ENCODE results near the gene FBXL13.
"Not testable (repeated sequence)": the region's sequence is repeated elsewhere in the genome, so short reads cannot be mapped to it uniquely, and the experiment has no call there.

The FBXL13 gene

DNA sequence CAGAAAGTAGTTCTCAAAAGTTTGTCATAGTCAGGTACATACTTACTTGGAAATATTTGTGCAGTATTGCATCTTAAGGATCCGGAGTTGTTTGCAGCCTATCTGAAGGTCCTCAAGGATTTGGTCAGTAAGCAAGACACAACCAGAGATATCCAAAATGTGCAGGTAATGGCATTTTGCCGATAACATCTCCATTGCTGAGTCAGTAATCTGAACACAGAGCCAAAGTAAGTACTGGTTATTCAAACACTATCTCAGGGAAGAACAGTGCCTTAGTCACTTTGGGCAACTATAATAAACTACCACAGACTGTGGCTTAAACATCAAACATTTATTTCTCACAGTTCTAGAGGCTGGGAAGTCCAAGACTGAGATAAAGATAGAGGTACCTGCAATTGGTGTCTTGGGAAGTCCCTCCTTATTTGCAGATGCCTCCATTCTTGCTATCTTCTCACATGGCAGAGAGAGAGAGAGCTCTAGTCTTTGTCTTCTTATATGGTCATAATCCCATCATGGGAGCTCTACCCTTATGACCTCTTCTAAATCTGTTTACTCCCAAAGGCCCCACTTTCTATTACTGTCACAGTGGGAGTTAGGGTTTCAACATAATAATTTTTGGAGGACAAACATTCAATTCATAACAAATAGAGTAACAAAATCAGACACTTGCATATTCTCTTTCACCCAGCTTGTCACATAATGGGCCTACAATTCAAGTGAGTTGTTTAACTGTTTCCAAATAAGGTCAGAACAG lies 252.4 kb downstream of the FBXL13 start:
- no peaks in the 10 kb centered on the region for H3K27me3 ChIP-seq (ENCODE audit: control insufficient read depth in 1 of 2, insufficient read depth in 2 of 2, low read length in 2 of 2)
- H3K27ac ChIP-seq (ENCODE audit: low read depth, low read length): no peak overlapping the region
- H3K4me1 ChIP-seq (ENCODE audit: insufficient read depth, low read length): no peaks in the 10 kb centered on the region
- H3K9ac ChIP-seq (ENCODE audit: low read length): no peak overlapping the region
- H3K9me3 ChIP-seq (ENCODE audit: low read length): no peaks in the 10 kb centered on the region
- no peak overlapping the region for H3K4me3 ChIP-seq (ENCODE audit: low read depth in 1 of 2, low read length in 2 of 2)
- H3K36me3 ChIP-seq (ENCODE audit: insufficient read depth, low read length): peaks cover 7% of the 10 kb centered on the region

- H3K36me3 ChIP-seq (ENCODE audit: insufficient read depth, low read length): peaks cover 7% of the 10 kb centered on the region
Observed at GRCh38 chr7:102819151-102819550, 255.4 kb downstream of the FBXL13 start.

DNA sequence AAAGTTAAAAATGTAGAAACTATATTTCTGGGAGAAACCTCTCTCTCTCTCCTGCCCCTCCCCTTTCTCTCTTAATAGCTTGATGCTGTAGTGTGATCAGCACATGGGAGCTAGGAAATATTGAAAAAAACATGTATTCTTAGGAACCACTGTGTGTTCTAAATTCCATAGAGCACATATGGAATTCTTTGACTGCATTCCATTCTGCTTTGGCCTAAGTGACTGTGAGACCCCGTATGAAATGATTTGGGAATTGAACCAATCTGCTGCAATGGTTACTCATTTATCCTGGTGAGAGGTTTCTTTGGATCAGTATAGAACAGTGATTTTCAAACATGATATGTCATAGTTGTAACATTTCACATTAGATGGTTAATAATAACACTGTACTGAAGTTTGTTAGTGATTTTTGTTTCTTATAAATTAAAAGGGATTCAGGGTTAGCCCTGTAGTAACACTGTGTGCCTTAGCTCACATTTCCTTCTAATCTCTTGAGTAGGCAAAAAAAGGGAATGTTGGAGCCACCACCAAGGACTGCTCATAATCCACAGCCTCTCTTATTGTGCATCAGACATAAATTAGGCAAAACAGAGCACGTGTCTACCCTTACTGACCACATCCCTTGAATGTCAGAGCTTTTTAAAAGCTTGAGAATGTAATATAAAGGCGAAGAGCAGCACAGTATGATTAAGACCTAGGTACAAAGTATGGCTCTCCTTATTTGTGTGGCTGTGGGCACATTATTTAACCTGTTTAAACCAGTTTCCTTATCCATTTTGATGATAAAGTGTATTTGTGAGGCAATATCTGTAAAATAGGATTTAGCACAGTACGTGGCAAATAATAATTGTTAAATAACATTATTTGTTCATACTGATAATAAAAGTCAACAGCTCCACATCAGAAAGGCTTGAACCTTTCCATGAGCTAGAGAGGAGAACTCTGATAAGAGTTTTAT lies 256.7 kb downstream of the FBXL13 start:
- no peak overlapping the region for H3K27ac ChIP-seq (ENCODE audit: low read depth, low read length)
- no peaks in the 10 kb centered on the region for H3K9me3 ChIP-seq (ENCODE audit: low read length)
- H3K4me1 ChIP-seq (ENCODE audit: insufficient read depth, low read length): no peaks in the 10 kb centered on the region
- no peak overlapping the region for H3K4me3 ChIP-seq (ENCODE audit: low read depth in 1 of 2, low read length in 2 of 2)
- no peak overlapping the region for H3K9ac ChIP-seq (ENCODE audit: low read length)
- no peaks in the 10 kb centered on the region for H3K27me3 ChIP-seq (ENCODE audit: control insufficient read depth in 1 of 2, insufficient read depth in 2 of 2, low read length in 2 of 2)
- peaks cover 7% of the 10 kb centered on the region for H3K36me3 ChIP-seq (ENCODE audit: insufficient read depth, low read length)

More at GRCh38 chr7:102819151-102819550, 255.4 kb downstream of the FBXL13 start:
- Histone ChIP-seq H3K27ac (ENCODE audit: low read depth, low read length) (no peak overlapping the region), H3K9ac (ENCODE audit: low read length) (no peak overlapping the region), H3K4me3 (ENCODE audit: low read depth in 1 of 2, low read length in 2 of 2) (no peak overlapping the region), H3K4me1 (ENCODE audit: insufficient read depth, low read length) (no peaks in the 10 kb centered on the region), H3K27me3 (ENCODE audit: control insufficient read depth in 1 of 2, insufficient read depth in 2 of 2, low read length in 2 of 2) (no peaks in the 10 kb centered on the region), H3K9me3 (ENCODE audit: low read length) (no peaks in the 10 kb centered on the region)

GRCh38 chr7:102814025-102814471 lies 260.5 kb downstream of the FBXL13 start:
- no peak overlapping the region for H3K9ac ChIP-seq (ENCODE audit: low read length)
- H3K9me3 ChIP-seq (ENCODE audit: low read length): no peaks in the 10 kb centered on the region
- no peak overlapping the region for H3K27ac ChIP-seq (ENCODE audit: low read depth, low read length)
- H3K36me3 ChIP-seq (ENCODE audit: insufficient read depth, low read length): no peaks in the 10 kb centered on the region
- H3K4me1 ChIP-seq (ENCODE audit: insufficient read depth, low read length): peaks cover 10% of the 10 kb centered on the region
- no peaks in the 10 kb centered on the region for H3K27me3 ChIP-seq (ENCODE audit: control insufficient read depth in 1 of 2, insufficient read depth in 2 of 2, low read length in 2 of 2)
- H3K4me3 ChIP-seq (ENCODE audit: low read depth in 1 of 2, low read length in 2 of 2): no peak overlapping the region

DNA sequence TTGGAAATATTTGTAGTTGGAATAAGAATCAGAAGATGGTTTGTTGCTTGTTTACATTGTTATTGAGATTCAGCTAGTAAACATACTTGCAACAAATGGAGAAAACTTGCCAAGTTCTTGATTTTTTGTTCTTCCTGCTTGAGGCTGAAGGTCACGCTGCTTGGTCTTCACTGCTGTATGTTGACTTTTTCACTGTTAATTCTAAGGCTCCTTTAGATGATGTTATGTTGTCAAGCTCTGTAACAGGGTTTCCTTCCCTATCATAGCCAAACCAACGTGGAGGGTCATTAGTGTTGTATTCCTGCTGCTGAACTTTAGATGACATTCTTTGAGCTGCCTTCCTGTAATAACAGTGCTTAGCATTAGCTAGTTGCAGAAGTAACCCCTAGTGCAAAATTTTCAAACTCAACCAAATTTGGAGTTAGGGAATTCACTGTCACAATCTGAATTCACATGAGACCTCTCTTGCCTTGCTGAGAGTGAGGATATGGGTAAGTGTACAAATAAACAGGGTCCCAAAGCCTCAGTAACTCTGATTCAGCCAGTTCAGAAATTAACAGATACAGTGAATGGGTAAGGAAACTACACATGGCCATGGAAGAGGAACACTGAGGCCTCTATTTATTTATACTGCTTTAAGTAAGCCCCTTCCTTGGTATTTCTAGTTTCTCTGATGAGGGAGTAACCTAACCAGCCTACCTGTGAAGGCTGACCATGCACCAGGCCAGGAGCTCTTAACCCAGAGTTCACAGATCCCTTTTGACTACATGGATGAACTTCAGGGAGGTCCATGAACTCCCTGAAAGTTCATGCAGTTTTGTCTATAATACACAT lies 261.2 kb downstream of the FBXL13 start:
- Histone ChIP-seq H3K4me1 (ENCODE audit: insufficient read depth, low read length) (peaks cover 10% of the 10 kb centered on the region), H3K9ac (ENCODE audit: low read length) (no peak overlapping the region), H3K36me3 (ENCODE audit: insufficient read depth, low read length) (no peaks in the 10 kb centered on the region), H3K27ac (ENCODE audit: low read depth, low read length) (no peak overlapping the region), H3K27me3 (ENCODE audit: control insufficient read depth in 1 of 2, insufficient read depth in 2 of 2, low read length in 2 of 2) (no peaks in the 10 kb centered on the region), H3K9me3 (ENCODE audit: low read length) (no peaks in the 10 kb centered on the region), H3K4me3 (ENCODE audit: low read depth in 1 of 2, low read length in 2 of 2) (no peak overlapping the region)

DNA sequence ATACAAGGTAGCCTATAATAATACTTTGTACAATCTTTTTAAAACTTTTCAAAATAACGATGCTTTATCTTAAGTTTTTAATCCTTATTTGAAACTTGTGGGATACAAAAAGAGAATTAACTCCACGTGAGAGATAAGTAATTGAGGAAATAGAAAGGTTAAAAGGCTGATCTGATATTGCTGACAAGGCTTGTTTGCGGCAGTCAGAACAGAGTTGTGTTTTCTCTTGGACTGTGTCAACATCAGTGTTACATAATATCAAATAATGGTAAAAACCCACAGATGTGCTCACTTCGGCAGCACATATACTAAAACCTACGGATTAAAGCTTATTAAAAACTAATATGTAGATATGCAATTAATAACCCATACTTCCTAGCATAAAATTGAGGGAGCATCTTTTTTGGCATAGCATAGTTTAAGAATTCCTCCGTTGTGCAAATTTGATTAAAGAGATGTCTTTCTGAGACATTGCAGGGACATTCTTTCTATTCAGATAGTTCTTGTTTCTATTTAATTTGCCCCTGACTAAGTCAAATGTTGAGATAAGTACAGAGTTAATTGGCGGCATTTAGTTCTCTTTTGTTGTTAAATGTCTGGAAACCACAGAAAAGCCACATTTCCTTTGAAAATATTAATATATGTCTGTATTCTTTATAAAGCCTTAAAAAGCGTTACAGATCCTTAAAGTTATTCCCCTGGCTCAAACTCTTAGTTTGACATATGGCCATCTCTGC lies 262.5 kb downstream of the FBXL13 start:
- Histone ChIP-seq H3K27me3 (ENCODE audit: control insufficient read depth in 1 of 2, insufficient read depth in 2 of 2, low read length in 2 of 2) (no peaks in the 10 kb centered on the region), H3K27ac (ENCODE audit: low read depth, low read length) (no peak overlapping the region), H3K36me3 (ENCODE audit: insufficient read depth, low read length) (no peaks in the 10 kb centered on the region), H3K4me1 (ENCODE audit: insufficient read depth, low read length) (peaks cover 10% of the 10 kb centered on the region), H3K9ac (ENCODE audit: low read length) (no peak overlapping the region), H3K4me3 (ENCODE audit: low read depth in 1 of 2, low read length in 2 of 2) (no peak overlapping the region), H3K9me3 (ENCODE audit: low read length) (no peaks in the 10 kb centered on the region)

DNA sequence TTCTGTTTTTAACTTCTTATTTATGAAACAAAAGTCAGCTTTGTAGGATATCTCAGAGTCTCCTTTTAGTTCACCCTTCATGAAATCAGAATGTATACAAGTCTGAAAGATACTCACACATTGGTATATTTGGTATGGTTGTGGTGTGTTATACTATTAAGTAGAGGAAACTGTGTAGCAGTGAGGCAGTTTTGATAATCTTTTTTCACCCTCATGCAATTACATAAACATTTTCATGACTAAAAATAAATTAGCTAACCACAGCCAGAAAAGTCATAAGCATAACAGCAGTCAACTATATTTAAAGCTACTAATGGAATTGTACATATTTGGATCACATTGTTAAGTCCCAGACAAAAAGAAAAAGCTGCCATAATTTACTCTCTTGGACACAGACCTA lies 263.7 kb downstream of the FBXL13 start:
- Histone ChIP-seq H3K27ac (ENCODE audit: low read depth, low read length) (no peak overlapping the region), H3K9ac (ENCODE audit: low read length) (no peak overlapping the region), H3K9me3 (ENCODE audit: low read length) (no peaks in the 10 kb centered on the region), H3K4me3 (ENCODE audit: low read depth in 1 of 2, low read length in 2 of 2) (no peak overlapping the region), H3K27me3 (ENCODE audit: control insufficient read depth in 1 of 2, insufficient read depth in 2 of 2, low read length in 2 of 2) (no peaks in the 10 kb centered on the region), H3K36me3 (ENCODE audit: insufficient read depth, low read length) (no peaks in the 10 kb centered on the region), H3K4me1 (ENCODE audit: insufficient read depth, low read length) (peaks cover 10% of the 10 kb centered on the region)

GRCh38 chr7:102806613-102807012 lies 268.0 kb downstream of the FBXL13 start:
- Histone ChIP-seq H3K4me1 (ENCODE audit: insufficient read depth, low read length) (peaks cover 10% of the 10 kb centered on the region), H3K36me3 (ENCODE audit: insufficient read depth, low read length) (no peaks in the 10 kb centered on the region), H3K9me3 (ENCODE audit: low read length) (no peaks in the 10 kb centered on the region), H3K27me3 (ENCODE audit: control insufficient read depth in 1 of 2, insufficient read depth in 2 of 2, low read length in 2 of 2) (no peaks in the 10 kb centered on the region), H3K27ac (ENCODE audit: low read depth, low read length) (no peak overlapping the region), H3K9ac (ENCODE audit: low read length) (no peak overlapping the region), H3K4me3 (ENCODE audit: low read depth in 1 of 2, low read length in 2 of 2) (no peak overlapping the region)

GRCh38 chr7:102795987-102796595 lies 278.5 kb downstream of the FBXL13 start:
- H3K4me3 ChIP-seq (ENCODE audit: low read depth in 1 of 2, low read length in 2 of 2); H3K9ac ChIP-seq (ENCODE audit: low read length); H3K27me3 ChIP-seq (ENCODE audit: control insufficient read depth in 1 of 2, insufficient read depth in 2 of 2, low read length in 2 of 2); H3K27ac ChIP-seq (ENCODE audit: low read depth, low read length); H3K4me1 ChIP-seq (ENCODE audit: insufficient read depth, low read length); H3K9me3 ChIP-seq (ENCODE audit: low read length); H3K36me3 ChIP-seq (ENCODE audit: insufficient read depth, low read length): not testable (repeated sequence)

DNA sequence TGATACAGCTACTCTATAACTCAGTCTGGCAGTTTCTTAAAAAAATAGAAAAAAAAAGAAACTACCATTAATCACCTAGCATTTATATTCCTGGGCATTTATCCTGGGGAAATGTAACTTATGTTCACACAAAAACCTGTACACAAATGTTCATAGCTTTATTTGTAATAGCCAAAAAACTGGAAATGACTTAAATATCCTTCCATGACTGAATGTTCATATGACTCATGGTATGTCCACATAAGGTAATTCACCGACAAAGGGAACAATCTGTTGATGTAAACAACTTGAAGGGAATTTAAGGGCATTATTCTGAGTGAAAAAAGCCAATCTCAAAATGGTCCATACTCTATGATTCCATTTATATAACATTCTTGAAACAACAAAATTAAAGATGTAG lies 280.0 kb downstream of the FBXL13 start:
- H3K4me1 ChIP-seq (ENCODE audit: insufficient read depth, low read length); H3K36me3 ChIP-seq (ENCODE audit: insufficient read depth, low read length); H3K4me3 ChIP-seq (ENCODE audit: low read depth in 1 of 2, low read length in 2 of 2); H3K27ac ChIP-seq (ENCODE audit: low read depth, low read length); H3K9me3 ChIP-seq (ENCODE audit: low read length); H3K9ac ChIP-seq (ENCODE audit: low read length); H3K27me3 ChIP-seq (ENCODE audit: control insufficient read depth in 1 of 2, insufficient read depth in 2 of 2, low read length in 2 of 2): not testable (repeated sequence)

Measured in muscle layer of colon (tissue), 2 donors.